HuH-7.5 (cell line): ENCODE measurements around the gene CBFA2T3.
"Not testable (repeated sequence)": the region's sequence is repeated elsewhere in the genome, so short reads cannot be mapped to it uniquely, and the experiment has no call there.

Source experiments
- DNase-seq: peaks from one replicate; pipeline ENCODE4 v3.0.0; 2011; ENCODE audit warnings: low spot score

CBFA2T3 gene

DNA sequence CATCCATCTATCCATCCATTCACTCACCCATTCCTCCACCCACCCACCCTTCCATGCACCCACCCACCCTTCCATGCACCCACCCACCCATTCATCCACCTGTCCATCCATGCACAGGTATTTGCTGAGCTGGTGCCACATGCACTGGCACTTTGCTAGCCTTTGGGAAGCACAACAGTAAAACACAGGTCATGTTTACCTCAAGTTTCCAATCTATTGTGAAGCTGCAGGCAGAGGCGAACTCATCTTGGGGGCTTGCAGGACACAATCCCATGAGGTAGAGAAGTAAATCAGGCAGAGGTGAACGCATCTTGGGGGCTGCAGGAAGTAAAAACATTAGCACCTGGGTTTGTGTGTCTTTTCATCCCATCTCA is 35.6 kb upstream of the CBFA2T3 start:
- no peak for DNase-seq

DNA sequence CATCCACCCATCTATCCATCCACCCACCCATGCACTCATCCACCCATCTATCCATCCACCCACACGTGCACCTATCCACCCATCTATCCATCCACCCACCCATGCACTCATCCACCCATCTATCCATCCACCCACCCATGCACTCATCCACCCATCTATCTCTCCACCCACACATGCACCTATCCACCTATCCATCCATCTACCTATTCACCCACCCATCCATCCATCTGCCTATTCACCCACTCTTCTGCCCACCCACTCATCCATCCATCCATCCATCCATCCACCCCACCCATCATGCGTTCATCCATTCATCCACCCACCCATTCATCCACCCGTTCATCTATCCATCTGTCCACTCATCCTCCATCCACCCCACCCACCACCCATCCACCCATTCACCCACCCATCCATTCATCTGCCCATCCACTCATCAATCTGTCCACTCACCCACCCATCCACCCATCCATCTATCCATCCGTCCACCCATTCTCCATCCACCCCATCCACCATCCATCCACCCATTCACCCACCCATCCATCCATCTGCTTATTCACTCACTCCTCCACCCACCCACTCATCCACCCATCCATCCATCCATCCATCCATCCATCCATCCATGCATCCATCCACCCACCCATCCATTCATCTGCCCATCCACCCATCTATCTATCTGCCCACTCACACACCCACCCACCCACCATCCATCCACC is 35.1 kb upstream of the CBFA2T3 start:
- DNase-seq: no peak

DNA sequence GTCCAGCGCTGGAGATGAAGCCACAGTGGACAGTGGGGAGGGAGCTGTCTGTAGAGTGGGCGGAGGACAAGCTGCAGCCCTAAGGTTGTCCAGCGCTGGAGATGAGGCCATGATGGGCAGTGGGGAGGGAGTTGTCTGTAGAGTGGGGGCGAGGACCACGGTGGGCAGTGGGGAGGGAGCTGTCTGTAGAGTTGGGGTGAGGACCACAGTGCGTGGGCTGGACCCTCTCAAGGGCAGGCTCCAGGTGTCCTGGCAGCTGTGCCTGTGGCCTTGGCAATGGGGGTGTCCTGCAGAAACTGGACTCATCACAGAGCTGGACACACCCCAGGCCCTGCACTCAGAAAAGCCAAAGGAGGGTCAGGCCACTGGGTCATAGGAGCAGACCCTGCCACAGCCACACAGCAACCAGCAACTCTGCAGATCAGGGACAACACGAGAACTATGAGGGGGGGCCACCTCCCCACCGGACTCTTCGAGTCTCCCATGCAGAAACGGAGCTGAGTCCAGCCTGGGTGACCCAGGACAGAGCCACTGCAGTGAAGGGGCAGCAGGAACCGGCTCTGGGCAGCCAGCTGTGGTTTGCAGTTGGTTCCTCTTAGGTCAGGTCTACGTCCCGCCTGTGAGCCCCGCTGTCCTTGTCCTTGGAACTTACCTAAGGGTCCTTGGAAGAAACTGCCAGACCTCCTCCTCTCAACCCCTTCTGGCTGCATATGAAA is 33.4 kb upstream of the CBFA2T3 start:
- DNase-seq: no peak

DNA sequence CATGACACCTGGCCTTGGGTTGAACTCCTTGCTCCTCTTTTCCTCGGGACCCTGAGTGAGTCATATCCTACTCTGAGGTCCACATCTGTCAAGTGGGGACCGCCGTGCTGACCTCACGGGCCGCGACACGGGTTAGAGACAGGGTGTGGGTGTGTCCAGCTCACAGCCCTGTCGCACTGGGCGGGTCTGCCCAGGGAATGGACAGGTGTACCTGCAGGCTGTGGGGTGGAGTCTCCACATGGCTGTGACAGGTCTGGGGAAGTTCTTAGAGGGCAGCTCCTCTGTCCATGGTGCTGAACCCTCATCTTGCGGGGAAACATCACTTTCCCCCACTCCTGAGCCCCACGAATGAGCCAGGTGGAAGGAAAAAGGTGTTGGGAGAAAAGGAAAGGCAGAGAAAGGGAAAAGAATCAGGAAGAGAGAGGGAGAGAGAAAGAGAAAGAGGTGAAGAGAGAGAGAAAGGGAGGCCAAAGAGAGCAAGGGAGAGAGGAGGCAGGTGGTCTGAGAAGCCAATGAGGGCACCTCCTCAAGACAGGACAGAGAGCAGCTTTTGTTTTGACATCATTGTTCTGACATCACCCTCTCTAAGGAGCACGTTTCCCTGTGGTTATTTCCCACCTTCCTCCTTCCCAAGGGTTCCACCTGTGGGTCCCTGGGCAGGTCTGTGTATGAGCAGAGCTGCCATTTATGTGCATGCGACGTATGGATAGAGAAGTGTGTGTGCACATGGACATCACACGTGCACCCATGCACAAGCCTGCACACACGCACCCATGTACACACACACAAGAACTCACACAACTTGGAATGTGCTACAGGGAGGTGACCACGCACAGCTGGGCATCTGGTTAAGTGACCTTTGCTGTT is 32.6 kb upstream of the CBFA2T3 start:
- no peak for DNase-seq

DNA sequence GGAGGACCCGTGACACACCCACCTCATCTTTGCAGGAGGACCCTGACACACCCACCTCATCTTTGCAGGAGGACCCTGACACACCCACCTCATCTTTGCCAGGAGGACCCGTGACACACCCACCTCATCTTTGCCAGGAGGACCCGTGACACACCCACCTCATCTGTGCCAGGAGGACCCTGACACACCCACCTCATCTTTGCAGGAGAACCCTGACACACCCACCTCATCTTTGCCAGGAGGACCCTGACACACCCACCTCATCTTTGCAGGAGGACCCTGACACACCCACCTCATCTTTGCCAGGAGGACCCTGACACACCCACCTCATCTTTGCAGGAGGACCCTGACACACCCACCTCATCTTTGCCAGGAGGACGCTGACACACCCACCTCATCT is 31.8 kb upstream of the CBFA2T3 start:
- not testable (repeated sequence) for DNase-seq

DNA sequence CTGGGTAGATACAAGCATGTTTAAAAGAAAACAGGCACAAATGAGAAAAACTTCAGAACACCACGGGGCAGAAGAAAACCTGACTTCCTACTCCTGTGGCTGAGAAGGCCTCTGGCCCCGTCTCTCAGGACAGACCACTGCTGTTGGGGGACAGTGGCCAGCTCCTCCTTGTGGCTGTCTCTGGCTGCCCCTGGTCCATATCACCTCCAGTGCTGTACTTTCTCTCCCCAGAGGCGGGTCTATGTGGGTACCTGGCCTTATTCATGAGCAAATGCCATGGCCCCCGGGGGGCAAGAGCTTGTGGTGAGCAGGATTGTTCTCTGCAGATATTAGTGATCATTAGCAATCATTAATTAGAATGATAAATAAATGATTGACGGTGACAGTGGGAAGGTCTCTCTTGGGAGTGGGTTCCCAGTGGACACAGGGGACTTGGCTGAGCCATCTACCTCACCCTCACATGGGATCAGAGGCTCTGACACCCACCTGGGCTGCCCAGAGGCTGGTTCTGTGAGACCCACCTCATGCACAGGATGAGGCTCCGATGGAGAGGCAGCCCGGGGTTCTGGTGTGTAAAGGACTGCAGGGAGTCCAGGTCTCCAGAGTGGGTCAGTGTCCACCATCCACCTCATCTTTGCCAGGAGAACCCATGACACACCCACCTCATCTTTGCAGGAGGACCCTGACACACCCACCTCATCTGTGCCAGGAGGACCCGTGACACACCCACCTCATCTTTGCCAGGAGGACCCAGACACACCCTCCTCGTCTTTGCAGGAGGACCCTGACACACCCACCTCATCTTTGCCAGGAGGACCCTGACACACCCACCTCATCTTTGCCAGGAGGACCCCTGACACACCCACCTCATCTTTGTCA is 30.6 kb upstream of the CBFA2T3 start:
- no peak for DNase-seq

DNA sequence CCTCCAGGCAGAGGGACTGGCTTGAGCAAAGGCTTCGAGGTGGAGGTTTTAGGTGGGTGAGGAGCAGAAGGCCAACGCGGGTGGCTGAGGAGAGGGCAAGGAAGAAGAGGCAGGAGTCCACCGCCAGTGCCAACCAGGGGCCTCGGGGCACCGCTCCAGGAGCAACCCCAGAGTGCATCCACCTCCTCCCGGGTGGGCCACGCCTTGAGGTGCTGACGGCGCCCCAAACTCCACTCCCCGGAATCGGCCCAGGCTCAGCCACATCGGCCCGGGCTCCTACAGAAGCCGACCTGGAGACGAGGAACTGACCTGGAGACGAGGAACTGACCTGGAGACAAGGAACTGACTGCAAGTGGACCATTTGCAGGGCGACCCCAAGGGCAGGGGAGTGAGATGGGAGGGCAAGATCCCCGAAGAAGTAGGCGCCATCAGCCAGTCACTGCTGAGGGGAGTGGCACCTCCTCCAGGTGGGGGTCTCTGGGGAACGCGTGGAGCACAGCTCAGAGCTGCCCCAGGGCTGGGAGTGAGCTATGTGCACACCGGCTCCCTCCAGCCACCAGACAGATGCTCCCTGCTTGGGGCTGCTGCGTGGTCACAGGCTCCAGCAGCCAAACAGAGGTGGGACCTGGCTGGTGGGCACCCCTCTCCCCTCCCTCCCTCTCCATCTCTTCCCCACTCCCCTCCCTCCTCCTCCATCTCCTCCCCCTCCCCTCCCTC is 29.2 kb upstream of the CBFA2T3 start:
- DNase-seq: no peak

DNA sequence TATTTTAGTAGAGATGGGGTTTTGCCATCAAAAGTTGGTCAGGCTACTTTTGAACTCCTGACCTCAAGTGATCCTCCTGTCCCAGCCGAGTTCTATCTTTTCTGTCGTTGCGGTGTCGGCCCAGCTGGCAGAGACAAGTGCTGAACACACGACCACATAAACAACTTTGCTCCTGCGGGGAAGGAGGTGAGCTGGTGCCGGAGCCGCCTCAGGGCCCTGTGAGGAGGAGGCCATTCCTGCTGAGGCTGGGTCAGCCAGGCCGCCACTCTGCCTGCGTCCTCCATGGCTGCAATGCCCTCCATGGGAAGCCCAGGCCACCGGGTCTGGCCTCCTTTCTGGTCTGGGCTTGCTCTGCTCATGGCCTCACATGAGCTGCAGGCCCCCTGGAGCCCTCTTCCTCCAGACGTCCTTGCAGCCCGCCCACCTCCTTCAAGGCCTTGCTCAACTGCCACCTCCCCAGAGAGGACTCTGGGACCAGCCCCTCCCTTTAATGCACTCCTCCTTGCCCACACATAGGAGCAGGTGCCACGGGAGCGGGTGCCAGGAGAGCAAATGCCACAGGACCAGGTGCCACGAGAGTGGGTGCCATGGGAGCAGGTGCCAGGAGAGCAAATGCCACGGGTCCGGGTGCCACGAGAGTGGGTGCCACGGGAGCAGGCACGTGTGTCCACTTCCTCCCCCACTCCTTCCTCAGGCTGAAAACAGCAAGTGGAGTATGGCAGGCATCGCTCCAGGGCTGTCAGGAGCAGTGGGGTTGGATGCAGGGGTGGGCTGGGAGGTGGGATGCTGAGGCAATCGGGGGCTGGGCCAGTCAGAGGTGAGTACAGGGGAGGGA is 28.4 kb upstream of the CBFA2T3 start:
- no peak for DNase-seq

DNA sequence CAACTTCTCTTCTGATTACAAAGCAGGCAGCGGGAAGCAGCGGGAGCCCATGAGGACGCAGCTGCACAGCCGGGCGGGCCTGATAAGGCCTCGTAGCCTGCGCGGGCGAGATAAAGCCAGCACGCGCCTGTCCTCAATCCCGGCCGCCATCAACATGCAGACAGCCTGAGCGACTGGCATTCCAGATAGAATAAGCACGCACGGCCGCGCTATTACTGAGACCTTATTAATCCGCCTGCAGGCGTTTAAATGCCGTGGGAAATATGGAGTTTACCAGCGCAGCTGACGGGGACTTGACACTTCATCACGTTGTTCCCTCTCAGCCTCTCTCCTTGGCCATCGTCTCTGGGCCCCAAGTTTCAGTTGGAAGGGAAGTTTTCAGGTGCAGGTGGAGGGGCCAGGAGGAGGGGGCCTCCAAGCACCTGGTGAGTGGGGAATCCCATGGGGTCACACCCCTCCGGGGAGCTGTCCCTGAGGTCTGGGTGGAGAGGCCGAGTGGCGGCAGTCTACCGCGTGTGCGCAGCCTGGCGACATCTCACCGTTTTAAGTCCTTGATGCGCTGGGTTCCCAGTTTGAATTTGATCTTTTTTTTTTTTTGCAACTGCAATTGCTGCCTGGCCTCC is 27.3 kb upstream of the CBFA2T3 start:
- DNase-seq: no peak

DNA sequence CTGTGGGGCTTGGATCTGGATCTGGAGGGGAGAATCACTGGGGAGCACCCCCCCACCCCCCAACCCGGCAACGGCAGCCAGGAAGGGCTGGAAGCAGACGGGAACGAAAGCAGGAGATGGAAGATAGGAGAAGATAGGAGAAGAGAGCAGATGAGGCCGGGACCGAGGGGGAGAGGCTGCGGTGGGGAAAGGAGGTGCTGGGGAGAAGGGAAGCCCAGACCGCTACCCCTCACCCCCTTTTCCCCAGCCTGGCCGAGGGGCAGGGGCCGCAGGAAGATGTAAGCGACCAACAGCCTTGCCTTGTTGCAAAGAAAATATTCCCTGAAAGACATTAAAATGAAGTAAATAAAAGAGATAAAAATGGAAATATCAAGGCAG is 26.8 kb upstream of the CBFA2T3 start:
- no peak for DNase-seq

DNA sequence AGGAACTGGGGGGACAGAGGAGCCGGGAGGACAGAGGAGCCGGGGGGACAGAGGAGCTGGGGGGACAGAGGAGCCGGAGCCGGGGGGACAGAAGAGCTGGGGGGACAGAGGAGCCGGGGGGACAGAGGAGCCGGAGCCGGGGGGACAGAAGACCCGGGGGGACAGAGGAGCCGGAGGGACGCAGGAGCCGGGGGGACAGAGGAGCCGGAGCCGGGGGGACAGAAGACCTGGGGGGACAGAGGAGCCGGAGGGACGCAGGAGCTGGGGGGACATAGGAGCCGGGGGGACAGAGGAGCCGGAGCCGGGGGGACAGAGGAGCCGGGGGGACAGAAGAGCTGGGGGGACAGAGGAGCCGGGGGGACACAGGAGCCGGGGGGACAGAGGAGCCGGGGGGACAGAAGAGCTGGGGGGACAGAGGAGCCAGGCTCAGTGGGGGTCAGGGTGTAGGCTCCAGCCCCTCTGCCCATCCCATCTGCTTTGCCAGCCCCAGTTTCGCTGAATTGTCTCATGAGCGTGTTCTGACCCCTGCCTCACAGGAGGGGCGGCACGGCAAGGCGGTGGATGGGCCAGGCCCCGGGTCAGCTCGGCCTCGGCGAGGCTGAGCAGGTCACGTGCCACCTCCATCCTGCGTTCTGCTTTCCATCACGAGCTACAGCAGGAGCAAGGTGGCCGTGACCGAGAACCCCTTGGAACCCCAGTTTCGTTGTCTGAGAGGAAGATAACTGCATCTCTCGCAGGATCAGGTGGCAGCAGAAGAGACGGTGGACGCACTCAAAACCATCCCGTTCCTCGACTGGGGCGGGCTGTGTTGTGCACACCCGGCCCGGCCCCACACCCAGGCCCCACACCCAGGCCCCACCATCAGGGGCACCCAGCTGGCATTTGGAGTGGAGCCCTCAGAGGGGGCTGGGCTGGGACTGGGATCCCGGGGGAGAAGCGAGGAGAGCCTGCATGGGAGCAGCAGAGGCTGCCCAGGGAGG is 26.1 kb upstream of the CBFA2T3 start:
- DNase-seq: no peak

DNA sequence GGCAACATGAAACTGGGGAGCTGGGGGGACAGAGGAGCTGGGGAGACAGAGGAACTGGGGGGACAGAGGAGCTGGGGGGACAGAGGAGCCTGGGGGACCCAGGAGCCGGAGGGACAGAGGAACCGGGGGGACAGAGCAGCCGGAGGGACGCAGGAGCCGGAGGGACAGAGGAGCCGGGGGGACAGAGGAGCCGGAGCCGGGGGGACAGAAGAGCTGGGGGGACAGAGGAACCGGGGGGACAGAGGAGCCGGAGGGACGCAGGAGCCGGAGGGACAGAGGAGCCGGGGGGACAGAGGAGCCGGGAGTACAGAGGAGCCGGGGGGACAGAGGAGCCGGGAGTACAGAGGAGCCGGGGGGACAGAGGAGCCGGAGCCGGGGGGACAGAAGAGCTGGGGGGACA is 25.1 kb upstream of the CBFA2T3 start:
- DNase-seq: not testable (repeated sequence)

DNA sequence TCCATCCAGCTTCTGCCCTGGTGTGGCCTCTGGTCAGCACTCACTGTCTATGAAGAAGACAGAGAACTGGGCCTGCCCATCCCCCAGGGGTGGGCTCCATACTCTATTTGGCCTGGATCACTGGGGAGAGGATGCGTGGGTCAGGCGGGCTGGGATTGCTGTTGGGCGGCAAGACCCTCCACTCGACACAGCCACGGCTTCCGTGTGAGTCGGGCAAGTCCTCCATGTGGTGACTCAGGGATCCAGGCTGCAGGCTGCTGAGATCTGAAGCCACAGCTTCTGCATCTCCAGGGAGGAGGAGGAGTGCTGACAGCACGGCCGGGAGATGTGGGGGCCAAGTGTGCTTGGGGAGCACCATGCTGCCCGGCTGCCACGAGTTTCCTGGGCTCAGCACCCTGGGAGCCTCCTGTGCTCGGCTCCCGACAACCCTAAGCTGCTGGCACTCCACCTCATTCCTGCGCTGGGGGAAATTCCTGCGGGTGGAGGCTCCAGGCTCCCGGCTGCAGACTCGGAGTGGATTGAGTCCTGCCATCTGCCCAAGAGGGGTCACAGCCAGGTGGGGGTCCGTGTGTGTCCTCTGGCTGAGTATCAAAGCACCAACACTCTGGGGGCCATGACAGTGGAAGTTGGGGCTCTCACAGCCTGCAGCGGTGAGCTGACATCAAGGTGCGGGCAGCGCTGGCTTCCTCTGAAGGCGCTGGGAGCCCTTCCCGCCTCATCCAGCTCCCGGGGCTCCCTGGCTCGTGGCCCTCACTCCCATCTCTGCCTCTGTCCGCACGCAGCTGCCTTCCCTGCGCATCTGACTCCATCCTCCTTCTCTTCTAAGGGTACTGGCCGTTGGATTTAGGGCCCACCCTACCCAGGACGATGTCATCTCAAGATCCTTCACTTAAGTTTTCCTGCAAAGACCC is 24.4 kb upstream of the CBFA2T3 start:
- DNase-seq: no peak

DNA sequence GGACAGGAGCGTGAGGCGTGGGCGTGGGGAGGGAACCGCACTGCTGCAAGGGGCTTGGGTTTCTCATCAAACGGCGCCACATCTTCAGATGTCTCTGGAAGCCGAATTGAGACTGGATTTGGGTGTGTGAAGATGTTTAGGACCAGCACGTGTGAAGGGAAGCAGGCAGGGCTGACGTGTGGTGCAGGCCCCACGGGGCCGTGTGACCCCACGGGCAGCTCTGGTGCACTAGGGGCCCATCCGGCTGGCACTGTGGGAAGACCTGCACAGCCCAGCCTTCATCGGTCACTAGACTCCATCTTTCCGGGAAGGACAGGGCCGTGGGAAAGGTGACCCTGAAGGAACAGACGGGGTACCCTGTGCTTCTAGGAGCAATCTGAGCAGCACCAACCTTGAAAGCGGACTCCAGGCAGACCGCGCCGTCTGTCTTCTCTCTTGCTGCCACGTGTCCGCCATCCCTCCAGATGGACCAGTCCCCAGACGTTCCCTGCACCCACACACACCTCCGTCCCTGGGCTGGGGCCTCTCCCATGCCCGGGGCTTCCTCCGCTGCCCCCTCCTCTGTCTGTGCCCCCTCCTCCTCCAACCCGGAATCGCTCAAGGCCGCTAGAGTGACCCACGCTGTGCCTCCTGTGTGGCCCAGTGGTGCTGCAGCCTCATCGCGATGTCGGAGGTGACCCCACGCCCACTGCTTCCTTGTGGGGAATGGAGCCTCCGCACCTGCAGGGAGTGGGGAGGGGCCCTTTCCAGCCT is 23.4 kb upstream of the CBFA2T3 start:
- no peak for DNase-seq

DNA sequence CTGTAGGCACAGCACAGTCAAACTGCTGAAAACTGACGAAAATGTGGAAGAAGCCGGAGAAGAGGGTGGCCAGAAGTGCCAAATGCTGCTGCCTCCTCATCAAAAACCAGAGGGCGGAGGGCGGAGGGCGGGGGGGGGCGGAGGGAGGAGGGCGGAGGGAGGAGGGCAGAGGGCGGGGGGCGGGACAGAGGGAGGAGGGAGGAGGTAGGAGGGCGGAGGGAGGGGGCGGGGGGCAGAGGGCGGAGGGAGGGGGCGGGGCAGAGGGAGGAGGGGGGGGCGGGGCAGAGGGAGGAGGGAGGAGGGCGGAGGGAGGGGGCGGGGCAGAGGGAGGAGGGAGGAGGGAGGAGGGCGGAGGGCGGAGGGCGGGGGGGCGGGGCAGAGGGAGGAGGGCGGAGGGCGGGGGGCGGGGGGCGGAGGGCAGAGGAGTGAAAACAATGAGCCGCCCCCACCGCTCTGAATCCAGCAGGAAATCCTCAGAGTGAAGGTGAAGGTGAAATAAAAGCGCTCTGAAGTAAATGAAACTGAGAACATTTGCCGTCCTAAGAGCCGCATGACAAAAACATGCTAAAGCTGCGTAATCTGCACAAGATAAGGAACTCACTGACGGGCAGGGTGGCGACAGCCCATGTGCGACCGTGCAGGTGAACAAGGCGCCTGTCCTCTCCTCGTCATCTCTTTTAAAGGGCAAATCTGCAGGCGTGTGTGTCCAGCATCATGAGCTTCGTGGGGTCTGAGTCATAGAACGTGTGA is 22.6 kb upstream of the CBFA2T3 start:
- DNase-seq: no peak
